HEK293 (cell line): ENCODE results near the gene LGR5.

Source experiments
- GLI2 ChIP-seq: fragments of 450-650 bp; formaldehyde crosslinking; IDR thresholded peaks from 2 replicates; pipeline ENCODE4; 2017; ENCODE audit warnings: missing biosample characterization, missing genetic modification characterization, low read depth, borderline replicate concordance
- SETDB1 ChIP-seq: IDR thresholded peaks from one replicate; pipeline ENCODE4 v1.6.1; 2017; ENCODE audit warnings: mild to moderate bottlenecking, low read length, moderate library complexity, mixed read lengths; ENCODE audit not compliant: insufficient read length
- ZBTB21 ChIP-seq: fragments of 450-650 bp; formaldehyde crosslinking; IDR thresholded peaks from 2 replicates; pipeline ENCODE4 v1.5.1; 2017; ENCODE audit warnings: missing biosample characterization, missing genetic modification characterization
- ZNF112 ChIP-seq: fragments of 450-650 bp; formaldehyde crosslinking; IDR thresholded peaks from 2 replicates; pipeline ENCODE4 v1.5.0; 2017; ENCODE audit warnings: missing biosample characterization, missing genetic modification characterization
- ZNF274 ChIP-seq, 2 experiments: fragments of 200-500 bp in 1 of 2; fragments of 450-650 bp in 1 of 2; sonication (Bioruptor generic) in 1 of 2; formaldehyde crosslinking in 1 of 2; IDR thresholded peaks; 2 replicates each; pipeline versions ENCODE4 v1.5.1 to v1.6.1; 2014 to 2016; ENCODE audit warnings: borderline replicate concordance in 1 of 2, inconsistent platforms in 1 of 2, low read length in 1 of 2, missing biosample characterization in 1 of 2, missing genetic modification characterization in 1 of 2
- ZNF292 ChIP-seq: fragments of 450-650 bp; formaldehyde crosslinking; IDR thresholded peaks from 2 replicates; pipeline ENCODE4 v1.5.1; 2016; ENCODE audit warnings: low read depth, missing biosample characterization, missing genetic modification characterization, borderline replicate concordance
- ZNF530 ChIP-seq: fragments of 450-650 bp; formaldehyde crosslinking; IDR thresholded peaks from 2 replicates; pipeline ENCODE4 v1.5.1; 2016; ENCODE audit warnings: low read depth, missing biosample characterization, missing genetic modification characterization
- ZNF658 ChIP-seq: fragments of 450-650 bp; formaldehyde crosslinking; IDR thresholded peaks from 2 replicates; pipeline ENCODE4; 2016; ENCODE audit warnings: missing biosample characterization, missing genetic modification characterization
- ZNF777 ChIP-seq: fragments of 450-650 bp; formaldehyde crosslinking; IDR thresholded peaks from 2 replicates; pipeline ENCODE4 v1.5.1; 2017; ENCODE audit warnings: missing biosample characterization, missing genetic modification characterization, borderline replicate concordance
- TF ChIP-seq, protein P1 (sequence below): fragments of 450-650 bp; formaldehyde crosslinking; IDR thresholded peaks from 2 replicates; pipeline ENCODE4 v1.5.1; 2016; ENCODE audit warnings: missing biosample characterization, missing genetic modification characterization
- TF ChIP-seq, protein P2 (sequence below): fragments of 450-650 bp; formaldehyde crosslinking; IDR thresholded peaks from 2 replicates; pipeline ENCODE4 v1.5.1; 2017; ENCODE audit warnings: missing biosample characterization, missing genetic modification characterization
- TF ChIP-seq, protein P3 (sequence below): fragments of 450-650 bp; formaldehyde crosslinking; IDR thresholded peaks from 2 replicates; pipeline ENCODE4 v1.5.1; 2016; ENCODE audit warnings: missing biosample characterization, missing genetic modification characterization
- TF ChIP-seq, protein P4 (sequence below): fragments of 450-650 bp; formaldehyde crosslinking; IDR thresholded peaks from 2 replicates; pipeline ENCODE4 v1.5.1; 2016; ENCODE audit warnings: missing biosample characterization, missing genetic modification characterization

DNA sequence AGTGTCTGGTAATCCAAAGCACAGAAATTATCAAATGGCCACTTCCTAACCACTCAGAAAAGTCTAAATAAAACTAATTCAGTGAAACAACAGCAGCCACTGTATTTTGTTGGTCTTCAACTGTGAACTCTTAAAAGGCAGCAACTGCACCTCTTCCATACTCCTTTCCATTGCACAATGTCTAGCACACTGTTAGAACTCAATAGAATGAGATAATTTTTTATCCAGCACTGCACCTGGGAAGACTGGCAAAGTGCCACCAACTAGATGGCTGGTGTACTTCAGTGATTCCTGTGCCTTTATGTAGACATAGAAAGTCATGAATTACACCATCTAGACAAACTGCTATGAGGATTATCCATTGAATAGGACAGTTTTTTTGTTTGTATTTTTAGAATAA is 26.2 kb downstream of the LGR5 start:
- TF ChIP-seq ZNF292 (tag by site-specific recombination) (no peak), ZNF777 (tag by site-specific recombination) (no peak), ZNF112 (tag by site-specific recombination) (no peak), ZNF658 (tag by site-specific recombination) (no peak), ZBTB21 (tag by site-specific recombination) (no peak), ZNF274 (IDR thresholded peaks at IDR 0.05; ENCODE audit: low read length) (no peak), ZNF274 (tag by site-specific recombination; IDR thresholded peaks at IDR 0.05; ENCODE audit: borderline replicate concordance) (no peak), ZNF530 (no peak), GLI2 (tag by site-specific recombination) (no peak), SETDB1 (peak; percentile 11)
- TF ChIP-seq, protein P1, sequence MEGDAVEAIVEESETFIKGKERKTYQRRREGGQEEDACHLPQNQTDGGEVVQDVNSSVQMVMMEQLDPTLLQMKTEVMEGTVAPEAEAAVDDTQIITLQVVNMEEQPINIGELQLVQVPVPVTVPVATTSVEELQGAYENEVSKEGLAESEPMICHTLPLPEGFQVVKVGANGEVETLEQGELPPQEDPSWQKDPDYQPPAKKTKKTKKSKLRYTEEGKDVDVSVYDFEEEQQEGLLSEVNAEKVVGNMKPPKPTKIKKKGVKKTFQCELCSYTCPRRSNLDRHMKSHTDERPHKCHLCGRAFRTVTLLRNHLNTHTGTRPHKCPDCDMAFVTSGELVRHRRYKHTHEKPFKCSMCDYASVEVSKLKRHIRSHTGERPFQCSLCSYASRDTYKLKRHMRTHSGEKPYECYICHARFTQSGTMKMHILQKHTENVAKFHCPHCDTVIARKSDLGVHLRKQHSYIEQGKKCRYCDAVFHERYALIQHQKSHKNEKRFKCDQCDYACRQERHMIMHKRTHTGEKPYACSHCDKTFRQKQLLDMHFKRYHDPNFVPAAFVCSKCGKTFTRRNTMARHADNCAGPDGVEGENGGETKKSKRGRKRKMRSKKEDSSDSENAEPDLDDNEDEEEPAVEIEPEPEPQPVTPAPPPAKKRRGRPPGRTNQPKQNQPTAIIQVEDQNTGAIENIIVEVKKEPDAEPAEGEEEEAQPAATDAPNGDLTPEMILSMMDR (tag by site-specific recombination) = no peak
- TF ChIP-seq, protein P2, sequence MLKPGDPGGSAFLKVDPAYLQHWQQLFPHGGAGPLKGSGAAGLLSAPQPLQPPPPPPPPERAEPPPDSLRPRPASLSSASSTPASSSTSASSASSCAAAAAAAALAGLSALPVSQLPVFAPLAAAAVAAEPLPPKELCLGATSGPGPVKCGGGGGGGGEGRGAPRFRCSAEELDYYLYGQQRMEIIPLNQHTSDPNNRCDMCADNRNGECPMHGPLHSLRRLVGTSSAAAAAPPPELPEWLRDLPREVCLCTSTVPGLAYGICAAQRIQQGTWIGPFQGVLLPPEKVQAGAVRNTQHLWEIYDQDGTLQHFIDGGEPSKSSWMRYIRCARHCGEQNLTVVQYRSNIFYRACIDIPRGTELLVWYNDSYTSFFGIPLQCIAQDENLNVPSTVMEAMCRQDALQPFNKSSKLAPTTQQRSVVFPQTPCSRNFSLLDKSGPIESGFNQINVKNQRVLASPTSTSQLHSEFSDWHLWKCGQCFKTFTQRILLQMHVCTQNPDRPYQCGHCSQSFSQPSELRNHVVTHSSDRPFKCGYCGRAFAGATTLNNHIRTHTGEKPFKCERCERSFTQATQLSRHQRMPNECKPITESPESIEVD (tag by site-specific recombination) = no peak
- TF ChIP-seq, protein P3, sequence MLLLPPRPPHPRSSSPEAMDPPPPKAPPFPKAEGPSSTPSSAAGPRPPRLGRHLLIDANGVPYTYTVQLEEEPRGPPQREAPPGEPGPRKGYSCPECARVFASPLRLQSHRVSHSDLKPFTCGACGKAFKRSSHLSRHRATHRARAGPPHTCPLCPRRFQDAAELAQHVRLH (tag by site-specific recombination) = no peak
- TF ChIP-seq, protein P4, sequence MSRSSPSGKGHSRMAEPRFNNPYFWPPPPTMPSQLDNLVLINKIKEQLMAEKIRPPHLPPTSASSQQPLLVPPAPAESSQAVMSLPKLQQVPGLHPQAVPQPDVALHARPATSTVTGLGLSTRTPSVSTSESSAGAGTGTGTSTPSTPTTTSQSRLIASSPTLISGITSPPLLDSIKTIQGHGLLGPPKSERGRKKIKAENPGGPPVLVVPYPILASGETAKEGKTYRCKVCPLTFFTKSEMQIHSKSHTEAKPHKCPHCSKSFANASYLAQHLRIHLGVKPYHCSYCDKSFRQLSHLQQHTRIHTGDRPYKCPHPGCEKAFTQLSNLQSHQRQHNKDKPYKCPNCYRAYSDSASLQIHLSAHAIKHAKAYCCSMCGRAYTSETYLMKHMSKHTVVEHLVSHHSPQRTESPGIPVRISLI (tag by site-specific recombination) = no peak
